Hematopoietic multipotent progenitor cell treated with erythropoietin and hydrocortisone succinate and interleukin-3 and kit ligand, for 6 days (in vitro differentiated cells): ENCODE measurements around the gene RALGAPA2.
"Not testable (repeated sequence)": the region's sequence is repeated elsewhere in the genome, so short reads cannot be mapped to it uniquely, and the experiment has no call there.

Source experiments
- DNase-seq: peaks from one replicate; pipeline ENCODE4 v3.0.0-alpha.2; 2015

RALGAPA2 gene

GRCh38 chr20:20567712-20568111, 144.7 kb downstream of the RALGAPA2 start:
- no peak for DNase-seq

GRCh38 chr20:20566516-20566915, 145.9 kb downstream of the RALGAPA2 start:
- DNase-seq, result no peak

- no peak for DNase-seq
Observed at GRCh38 chr20:20564279-20564678, 148.2 kb downstream of the RALGAPA2 start.

GRCh38 chr20:20562507-20562906, 149.9 kb downstream of the RALGAPA2 start:
- no peak for DNase-seq

- no peak for DNase-seq
Observed at GRCh38 chr20:20561841-20562240, 150.6 kb downstream of the RALGAPA2 start.

GRCh38 chr20:20561172-20561571, 151.3 kb downstream of the RALGAPA2 start:
- no peak for DNase-seq

GRCh38 chr20:20557406-20557805, 155.0 kb downstream of the RALGAPA2 start:
- no peak for DNase-seq

GRCh38 chr20:20555838-20556237, 156.6 kb downstream of the RALGAPA2 start:
- DNase-seq, result no peak

- DNase-seq, result no peak
Observed at GRCh38 chr20:20554951-20555350, 157.5 kb downstream of the RALGAPA2 start.

GRCh38 chr20:20553541-20553940, 158.9 kb downstream of the RALGAPA2 start:
- DNase-seq, result no peak

- DNase-seq, result no peak
Observed at GRCh38 chr20:20552076-20552475, 160.4 kb downstream of the RALGAPA2 start.

GRCh38 chr20:20551409-20551808, 161.0 kb downstream of the RALGAPA2 start:
- no peak for DNase-seq

- DNase-seq, result no peak
Observed at GRCh38 chr20:20549704-20550103, 162.7 kb downstream of the RALGAPA2 start.

- DNase-seq, result peak; percentile 76
Observed at GRCh38 chr20:20549267-20549612, 163.2 kb downstream of the RALGAPA2 start.

GRCh38 chr20:20548527-20549266, 163.7 kb downstream of the RALGAPA2 start:
- no peak for DNase-seq

- no peak for DNase-seq
Observed at GRCh38 chr20:20547876-20548266, 164.6 kb downstream of the RALGAPA2 start.

GRCh38 chr20:20547221-20547875, 165.1 kb downstream of the RALGAPA2 start:
- peak; percentile 81 for DNase-seq

GRCh38 chr20:20546402-20546801, 166.0 kb downstream of the RALGAPA2 start:
- DNase-seq, result no peak

GRCh38 chr20:20543348-20543747, 169.1 kb downstream of the RALGAPA2 start:
- DNase-seq, result not testable (repeated sequence)

- no peak for DNase-seq
Observed at GRCh38 chr20:20536240-20536933, 176.1 kb downstream of the RALGAPA2 start.

- DNase-seq, result no peak
Observed at GRCh38 chr20:20535051-20535450, 177.4 kb downstream of the RALGAPA2 start.

- no peak for DNase-seq
Observed at GRCh38 chr20:20531283-20531682, 181.2 kb downstream of the RALGAPA2 start.

- no peak for DNase-seq
Observed at GRCh38 chr20:20530428-20531151, 181.9 kb downstream of the RALGAPA2 start.
